GM12873 (cell line): Measurements from ENCODE around the gene LIMS1.

ENCODE experiments used
- CTCF ChIP-seq: IDR thresholded peaks from 2 replicates; pipeline ENCODE4 v1.5.1; 2012; ENCODE audit warnings: low read depth, mild to moderate bottlenecking, moderate library complexity, low read length, control low read depth; ENCODE audit not compliant: insufficient read depth; ENCODE audit errors: missing control alignments

The LIMS1 gene

DNA sequence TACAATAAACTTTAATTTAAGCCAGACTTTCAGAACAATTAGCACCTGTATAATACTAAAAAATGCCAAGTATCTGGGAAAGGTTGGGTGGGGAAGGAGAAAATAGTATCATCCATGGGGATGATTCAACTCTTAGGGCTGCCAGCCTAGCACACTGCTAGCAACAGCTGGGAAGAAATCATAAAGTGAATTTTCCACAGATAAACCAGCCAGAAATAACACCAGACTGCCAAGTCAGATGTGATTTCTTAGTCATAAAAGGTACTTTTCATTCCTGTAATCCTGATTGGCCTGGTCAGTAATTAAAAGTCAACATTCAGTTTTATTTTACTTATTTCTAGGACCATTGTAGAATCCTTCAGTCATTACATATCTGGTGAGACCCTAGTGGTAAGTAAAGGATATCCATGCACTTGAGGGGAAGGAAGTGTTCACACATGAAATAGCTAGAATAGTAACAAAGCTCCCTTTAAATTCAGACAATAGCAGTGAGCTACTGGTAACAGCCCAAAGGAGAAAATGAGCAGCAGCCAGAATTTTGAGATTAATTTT is 59.4 kb downstream of the LIMS1 start:
- peak; percentile 10 for TF ChIP-seq CTCF

DNA sequence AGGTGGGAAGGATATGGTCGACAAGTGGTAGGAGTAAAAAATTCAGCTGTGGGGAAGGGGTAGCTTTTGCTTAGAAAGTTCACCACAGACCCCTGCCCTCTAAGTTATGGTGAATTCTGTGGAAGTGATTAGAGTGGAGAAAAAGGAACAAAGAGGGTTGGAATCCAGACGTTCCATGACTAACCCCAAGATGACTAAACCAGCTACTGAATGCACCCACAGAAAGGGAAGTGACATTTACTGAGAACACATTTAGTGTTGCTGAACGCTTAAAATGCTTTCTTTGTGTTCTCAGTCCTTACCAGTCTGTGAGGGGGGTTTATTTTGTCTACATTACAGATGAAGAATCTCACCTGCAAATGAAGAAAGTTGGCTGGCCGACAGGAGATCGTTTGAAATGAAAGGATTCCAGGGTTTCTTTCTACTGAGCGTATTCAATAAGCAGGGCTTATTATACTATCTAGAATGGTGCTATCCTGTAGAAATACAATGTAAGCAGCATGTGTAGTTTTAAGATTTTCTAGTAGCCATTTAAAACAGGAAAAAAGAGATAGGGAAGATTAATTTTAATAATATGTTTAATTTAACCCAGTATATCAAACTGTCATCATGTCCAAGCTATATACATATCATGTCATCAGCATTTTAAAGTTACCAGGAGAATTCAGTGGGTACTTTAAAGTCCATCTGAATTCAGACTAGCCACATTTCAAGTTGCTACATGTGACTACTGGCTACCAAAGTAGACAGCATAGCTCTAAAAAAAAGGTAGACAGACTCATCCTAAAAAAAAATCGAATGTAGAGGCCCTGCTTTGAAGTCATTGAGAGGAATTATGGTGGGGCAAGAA is 60.1 kb downstream of the LIMS1 start:
- no peak for TF ChIP-seq CTCF

DNA sequence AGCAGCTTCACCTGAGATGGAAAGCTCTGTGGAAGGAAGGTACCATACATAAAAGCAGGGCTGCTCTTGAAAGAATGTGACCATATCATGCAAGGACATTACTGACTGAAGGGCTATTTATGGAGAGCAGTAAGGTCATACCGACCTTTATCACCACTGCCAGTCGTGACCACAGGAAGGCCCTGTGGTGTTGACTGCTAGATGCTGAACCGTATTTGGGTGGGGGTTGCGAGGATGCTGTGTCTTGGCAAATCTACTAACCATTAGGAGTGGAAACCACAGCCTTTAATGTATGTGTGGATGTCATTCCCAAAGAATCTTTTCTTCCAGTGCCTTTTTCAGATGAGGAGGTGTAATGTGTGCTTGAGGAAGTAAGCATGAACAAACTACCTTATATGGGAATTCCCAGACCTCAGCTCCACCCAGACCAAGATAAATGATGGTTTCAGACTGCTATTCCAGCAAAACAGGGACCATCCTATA is 60.8 kb downstream of the LIMS1 start:
- no peak for TF ChIP-seq CTCF

GRCh38 chr2:108602422-108602821 is 68.2 kb downstream of the LIMS1 start:
- no peak for TF ChIP-seq CTCF

- TF ChIP-seq CTCF, result no peak
Observed at GRCh38 chr2:108604196-108604595, 69.9 kb downstream of the LIMS1 start.

DNA sequence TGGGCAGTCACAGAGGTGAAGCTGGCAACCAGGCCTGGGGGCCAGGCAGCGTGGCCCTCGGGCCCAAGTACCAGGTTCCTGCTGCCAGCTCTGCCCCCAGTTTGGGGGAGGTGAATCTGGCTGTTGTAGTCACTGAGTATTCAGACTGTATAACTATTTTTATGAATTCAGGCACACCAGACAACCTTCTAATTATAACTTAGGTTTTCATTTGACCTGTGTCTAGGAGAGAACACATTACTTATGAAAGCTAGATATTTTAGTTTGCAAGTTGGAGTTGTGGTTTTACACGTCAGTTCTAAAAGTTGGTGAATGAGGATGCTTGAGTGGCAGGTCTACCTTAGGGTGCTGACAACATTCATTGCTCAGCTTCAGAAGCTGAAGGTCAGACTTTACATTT is 71.7 kb downstream of the LIMS1 start:
- TF ChIP-seq CTCF, result no peak

DNA sequence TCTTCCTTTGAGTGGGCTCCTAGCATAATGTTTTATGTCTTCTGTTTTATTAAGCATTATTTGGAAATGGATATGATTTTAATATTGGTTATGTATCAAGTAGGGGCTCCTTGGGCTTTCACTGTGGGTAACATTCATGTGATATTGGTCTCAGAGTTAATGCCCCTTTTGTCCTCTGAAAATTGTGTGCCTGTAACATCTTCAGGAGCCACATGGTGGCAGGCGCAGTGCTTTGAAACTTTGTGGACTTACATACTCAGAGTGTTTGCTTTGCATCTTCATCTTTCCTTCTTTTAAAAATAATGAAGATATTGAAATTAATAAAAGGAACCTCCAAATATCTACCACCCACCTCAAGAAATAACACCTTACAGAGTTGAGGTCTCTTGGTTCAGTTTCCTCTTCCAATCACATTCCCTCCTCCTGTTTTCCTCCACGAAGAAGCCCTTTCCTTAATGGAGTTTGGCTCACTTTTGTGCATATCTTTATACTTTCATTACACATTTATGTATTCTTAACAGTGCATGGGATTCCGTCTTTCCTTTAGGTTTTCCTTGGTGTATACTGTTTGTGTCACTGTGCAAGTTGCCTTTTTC is 73.5 kb downstream of the LIMS1 start:
- peak; percentile 68 for TF ChIP-seq CTCF
